ENCODE data around the gene B9D2.
"Not testable (repeated sequence)": the region's sequence is repeated elsewhere in the genome, so short reads cannot be mapped to it uniquely, and the experiment has no call there.

The B9D2 gene

DNA sequence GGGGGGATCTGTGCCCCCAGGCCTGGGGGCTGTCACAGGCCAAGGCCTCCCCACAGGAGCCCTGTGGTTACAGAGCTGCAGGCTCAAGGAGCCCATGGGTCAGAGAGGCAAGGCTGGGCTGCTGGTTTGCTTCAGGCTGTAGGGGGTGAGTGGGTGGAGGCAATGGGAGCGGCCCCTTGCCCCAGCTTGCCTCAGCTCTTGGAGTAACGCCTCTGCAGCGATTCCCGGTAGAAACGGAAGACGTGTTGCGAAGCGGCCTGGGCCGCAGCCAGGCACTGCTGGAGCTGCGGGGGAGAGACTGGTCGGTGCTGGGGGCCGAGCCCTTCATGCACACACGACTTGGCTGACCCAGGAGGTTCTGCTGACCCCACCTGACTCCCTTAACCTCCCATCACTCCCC lies 22.5 kb upstream of the B9D2 start:
- TF ChIP-seq, protein P1, sequence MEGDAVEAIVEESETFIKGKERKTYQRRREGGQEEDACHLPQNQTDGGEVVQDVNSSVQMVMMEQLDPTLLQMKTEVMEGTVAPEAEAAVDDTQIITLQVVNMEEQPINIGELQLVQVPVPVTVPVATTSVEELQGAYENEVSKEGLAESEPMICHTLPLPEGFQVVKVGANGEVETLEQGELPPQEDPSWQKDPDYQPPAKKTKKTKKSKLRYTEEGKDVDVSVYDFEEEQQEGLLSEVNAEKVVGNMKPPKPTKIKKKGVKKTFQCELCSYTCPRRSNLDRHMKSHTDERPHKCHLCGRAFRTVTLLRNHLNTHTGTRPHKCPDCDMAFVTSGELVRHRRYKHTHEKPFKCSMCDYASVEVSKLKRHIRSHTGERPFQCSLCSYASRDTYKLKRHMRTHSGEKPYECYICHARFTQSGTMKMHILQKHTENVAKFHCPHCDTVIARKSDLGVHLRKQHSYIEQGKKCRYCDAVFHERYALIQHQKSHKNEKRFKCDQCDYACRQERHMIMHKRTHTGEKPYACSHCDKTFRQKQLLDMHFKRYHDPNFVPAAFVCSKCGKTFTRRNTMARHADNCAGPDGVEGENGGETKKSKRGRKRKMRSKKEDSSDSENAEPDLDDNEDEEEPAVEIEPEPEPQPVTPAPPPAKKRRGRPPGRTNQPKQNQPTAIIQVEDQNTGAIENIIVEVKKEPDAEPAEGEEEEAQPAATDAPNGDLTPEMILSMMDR (IDR thresholded peaks at IDR 0.05), result no peak
- H3K4me1 ChIP-seq, result no peaks in the 10 kb centered on the region
- no peak overlapping the region for H3K27ac ChIP-seq
- intact Hi-C loops (cut with DNase I; ENCODE audit: low total_unique reads), result no loop called here
- H3K36me3 ChIP-seq, result peaks cover 20 to 94% (median 48%) of the 10 kb centered on the region in 3 donors
- H3K9me3 ChIP-seq, result no peaks in the 10 kb centered on the region
- H3K27me3 ChIP-seq, result no peaks in the 10 kb centered on the region
- no peak overlapping the region for H3K4me3 ChIP-seq
- DNase-seq, result no peak

GRCh38 chr19:41384351-41384750 lies 20.4 kb upstream of the B9D2 start:
- TF ChIP-seq, protein P1 (IDR thresholded peaks at IDR 0.05), result no peak
- no peak for DNase-seq
- Histone ChIP-seq H3K4me3 (no peak overlapping the region), H3K9me3 (no peaks in the 10 kb centered on the region), H3K27ac (no peak overlapping the region), H3K36me3 (peaks cover 10 to 74% (median 28%) of the 10 kb centered on the region in 3 donors), H3K27me3 (no peaks in the 10 kb centered on the region), H3K4me1 (no peaks in the 10 kb centered on the region)
- intact Hi-C loops (cut with DNase I; ENCODE audit: low total_unique reads), result no loop called here

GRCh38 chr19:41381536-41381935 lies 17.6 kb upstream of the B9D2 start:
- peaks cover 3 to 52% (median 18%) of the 10 kb centered on the region in 3 donors for H3K36me3 ChIP-seq
- H3K4me1 ChIP-seq; DNase-seq; H3K4me3 ChIP-seq; H3K27ac ChIP-seq; H3K9me3 ChIP-seq; intact Hi-C loops (cut with DNase I; ENCODE audit: low total_unique reads); H3K27me3 ChIP-seq: not testable (repeated sequence)

- intact Hi-C loops (cut with DNase I; ENCODE audit: low total_unique reads), result no loop called here
- no peak for DNase-seq
- Histone ChIP-seq H3K4me1 (peaks cover 0 to 27% (median 15%) of the 10 kb centered on the region in 4 donors), H3K9me3 (no peaks in the 10 kb centered on the region), H3K36me3 (peaks cover 0 to 19% (median 0%) of the 10 kb centered on the region in 3 donors), H3K27me3 (no peaks in the 10 kb centered on the region), H3K4me3 (no peak overlapping the region), H3K27ac (no peak overlapping the region)
- TF ChIP-seq, protein P1 (IDR thresholded peaks at IDR 0.05), result no peak
Observed at GRCh38 chr19:41377977-41378709, 14.2 kb upstream of the B9D2 start.

- DNase-seq, result no peak
- intact Hi-C loops (cut with DNase I; ENCODE audit: low total_unique reads), result no loop called here
- Histone ChIP-seq H3K9me3 (no peaks in the 10 kb centered on the region), H3K4me1 (peaks cover 0 to 27% (median 15%) of the 10 kb centered on the region in 4 donors), H3K36me3 (peaks cover 0 to 8% (median 0%) of the 10 kb centered on the region in 3 donors), H3K4me3 (peak overlapping the region; percentile 61 to 78), H3K27me3 (no peaks in the 10 kb centered on the region), H3K27ac (peak overlapping the region; percentile 85 to 88)
- TF ChIP-seq, protein P1 (IDR thresholded peaks at IDR 0.05), result no peak
Observed at GRCh38 chr19:41376998-41377365, 13.0 kb upstream of the B9D2 start.

DNA sequence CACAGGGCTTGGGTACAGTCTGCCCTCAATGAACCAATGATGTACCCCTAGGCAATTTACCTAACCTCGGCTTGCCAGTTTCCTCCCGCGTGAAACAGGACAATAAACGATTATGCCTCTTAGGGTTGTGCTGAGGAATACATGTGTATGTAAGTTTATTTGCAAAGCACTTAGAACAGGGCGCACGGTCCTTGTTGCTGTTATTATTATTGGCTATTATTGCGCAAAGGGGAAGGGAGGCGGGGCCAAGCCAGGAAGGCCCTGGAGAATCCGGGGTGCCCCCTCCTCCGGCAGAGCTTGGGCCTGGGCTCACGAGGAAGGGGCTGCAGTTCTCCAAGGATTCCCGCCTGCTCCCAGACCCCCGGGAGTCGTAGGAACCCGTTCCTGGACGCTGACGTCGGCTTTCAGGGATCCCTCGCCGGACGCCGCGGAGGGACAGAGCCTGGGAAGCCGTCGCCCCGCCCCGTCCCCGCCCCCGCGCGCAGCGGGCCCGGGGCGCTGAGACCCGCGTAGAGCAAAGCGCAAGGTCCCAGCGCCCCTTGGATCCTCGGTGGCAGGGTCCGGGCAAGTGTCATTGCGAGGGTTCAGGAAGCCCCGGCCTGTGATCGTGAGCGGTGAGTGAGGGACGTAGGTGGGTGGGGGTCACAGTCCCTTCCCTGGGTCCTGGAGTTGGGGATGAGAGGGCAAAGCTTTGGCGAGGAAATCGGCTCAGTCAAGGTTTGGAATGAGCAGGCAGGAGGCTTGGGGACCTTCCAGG lies 12.5 kb upstream of the B9D2 start, which contains the start of gene TMEM91:
TMEM91 (plus strand) TSS at position 293 of the 757 bp plus-strand sequence. CDS start 1,777 bp downstream, outside the sequence.
- intact Hi-C loops (cut with DNase I; ENCODE audit: low total_unique reads), result no loop called here
- peaks cover 0 to 27% (median 15%) of the 10 kb centered on the region in 4 donors for H3K4me1 ChIP-seq
- DNase-seq, result peak; percentile 72 to 76
- H3K27ac ChIP-seq, result peak within 1 kb of the TSS; percentile 85 to 88
- no peaks in the 10 kb centered on the region for H3K27me3 ChIP-seq
- TF ChIP-seq, protein P1 (IDR thresholded peaks at IDR 0.05), result no peak
- no peaks in the 10 kb centered on the region for H3K9me3 ChIP-seq
- H3K4me3 ChIP-seq, result peak within 1 kb of the TSS; percentile 61 to 78
- peaks cover 0 to 7% (median 0%) of the 10 kb centered on the region in 3 donors for H3K36me3 ChIP-seq

Data from tibial artery (tissue), 4 donors.